Skeletal muscle tissue (tissue), 4 donors: ENCODE measurements around the gene MAB21L1. TPM values are rescaled to one million over a fixed set of nuclear protein-coding genes. Genes with fewer than 3 reads are reported as not detected.

Experiments
- H3K27ac ChIP-seq: one replicate; pipeline ENCODE4 v1.7.0; 2013; ENCODE audit warnings: mild to moderate bottlenecking, low read depth, low read length, inconsistent platforms
- H3K27me3 ChIP-seq, 3 donors: one replicate each; pipeline ENCODE4 v1.7.0; 2013; ENCODE audit warnings: low read length in 3 of 3; ENCODE audit not compliant: control insufficient read depth in 3 of 3, insufficient read depth in 3 of 3
- H3K36me3 ChIP-seq, 3 donors: one replicate each; pipeline ENCODE4 v1.7.0; 2013; ENCODE audit warnings: low read length in 3 of 3; ENCODE audit not compliant: control insufficient read depth in 3 of 3, insufficient read depth in 3 of 3
- H3K4me1 ChIP-seq, 3 donors: one replicate each; pipeline ENCODE4 v1.7.0; 2013; ENCODE audit warnings: low read length in 3 of 3, mild to moderate bottlenecking in 3 of 3; ENCODE audit not compliant: control insufficient read depth in 3 of 3, insufficient read depth in 3 of 3
- H3K4me3 ChIP-seq, 3 donors: one replicate each; pipeline ENCODE4 v1.7.0; 2013; ENCODE audit warnings: low read length in 3 of 3
- H3K9ac ChIP-seq, 3 donors: one replicate each; pipeline ENCODE4 v1.7.0; 2013; ENCODE audit warnings: low read length in 3 of 3, mild to moderate bottlenecking in 3 of 3, moderate library complexity in 2 of 3, low read depth in 1 of 3
- H3K9me3 ChIP-seq, 3 donors: one replicate each; pipeline ENCODE4 v1.7.0; 2013; ENCODE audit warnings: low read length in 3 of 3; ENCODE audit not compliant: control insufficient read depth in 3 of 3
- total RNA-seq: library from RNA; depleted of rRNA; stranded (reverse); fragments of >200 nt; gene quantifications from one replicate; pipeline ENCODE4 v1.2.3, GENCODE V29; 2014
- donor health status: Osteomylitis.

MAB21L1 gene
- total RNA-seq, 1 donor from 2014 or later, result 8.4 TPM

DNA sequence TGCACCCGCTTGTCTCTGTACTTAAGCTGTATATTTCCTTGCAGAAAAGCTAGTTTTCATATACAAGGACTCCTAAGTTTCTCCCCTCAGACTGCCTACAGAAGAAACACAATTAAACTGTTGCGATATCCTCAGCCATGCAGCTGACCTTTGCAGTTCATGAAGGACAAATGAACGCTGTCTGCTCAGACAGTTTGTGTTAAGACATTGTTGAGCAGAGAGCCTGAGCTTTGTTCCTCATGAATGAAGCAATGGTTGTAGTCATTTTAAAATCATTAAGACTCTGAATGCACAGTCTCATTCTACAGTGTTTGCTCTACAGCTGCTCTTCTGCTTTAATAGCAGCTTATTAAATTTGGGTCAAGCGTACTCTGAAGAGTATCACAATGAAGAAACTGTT lies 23.2 kb upstream of the MAB21L1 start:
- no peak overlapping the region for H3K27ac ChIP-seq
- no peak overlapping the region for H3K4me3 ChIP-seq
- no peaks in the 10 kb centered on the region for H3K4me1 ChIP-seq
- H3K9me3 ChIP-seq, result no peaks in the 10 kb centered on the region
- no peaks in the 10 kb centered on the region for H3K36me3 ChIP-seq
- H3K27me3 ChIP-seq, result no peaks in the 10 kb centered on the region
- H3K9ac ChIP-seq, result no peak overlapping the region

GRCh38 chr13:35499196-35499662 lies 22.7 kb upstream of the MAB21L1 start:
- Histone ChIP-seq H3K27me3 (no peaks in the 10 kb centered on the region), H3K4me1 (no peaks in the 10 kb centered on the region), H3K9ac (no peak overlapping the region), H3K9me3 (no peaks in the 10 kb centered on the region), H3K36me3 (no peaks in the 10 kb centered on the region), H3K27ac (no peak overlapping the region), H3K4me3 (no peak overlapping the region)

GRCh38 chr13:35498231-35498630 lies 21.7 kb upstream of the MAB21L1 start:
- Histone ChIP-seq H3K4me3 (no peak overlapping the region), H3K27ac (no peak overlapping the region), H3K36me3 (no peaks in the 10 kb centered on the region), H3K27me3 (no peaks in the 10 kb centered on the region), H3K9ac (no peak overlapping the region), H3K9me3 (no peaks in the 10 kb centered on the region), H3K4me1 (no peaks in the 10 kb centered on the region)

DNA sequence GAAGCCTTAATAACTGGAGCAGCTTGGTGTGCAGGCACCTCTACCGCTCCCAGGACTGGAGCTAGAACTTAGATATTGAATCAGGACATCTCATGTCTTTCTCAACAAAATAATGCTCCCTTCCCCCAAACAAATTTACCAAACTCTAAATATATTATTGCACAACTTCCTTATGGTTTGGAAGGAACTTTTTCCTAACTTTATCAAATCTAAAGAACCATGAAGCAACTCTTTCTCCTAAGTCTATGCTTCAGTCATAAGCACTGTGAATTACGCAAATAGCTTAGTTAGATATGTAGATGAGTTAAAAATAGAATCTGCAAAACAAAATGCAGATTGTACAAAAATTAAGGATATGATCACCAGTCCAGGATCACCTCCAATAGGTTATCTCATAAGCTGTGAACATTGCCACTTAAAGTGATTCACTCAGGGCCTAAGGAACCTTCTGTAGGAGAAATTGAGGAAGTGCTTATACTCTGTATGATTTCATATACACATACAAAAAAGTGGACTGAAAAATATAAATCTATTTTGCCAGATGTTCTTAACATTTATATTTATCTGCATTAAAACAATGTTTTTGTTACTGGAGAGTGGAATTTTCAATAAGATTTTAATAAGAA lies 20.4 kb upstream of the MAB21L1 start:
- Histone ChIP-seq H3K9me3 (no peaks in the 10 kb centered on the region), H3K36me3 (no peaks in the 10 kb centered on the region), H3K27me3 (no peaks in the 10 kb centered on the region), H3K4me1 (no peaks in the 10 kb centered on the region), H3K27ac (no peak overlapping the region), H3K9ac (no peak overlapping the region), H3K4me3 (no peak overlapping the region)

GRCh38 chr13:35496006-35496405 lies 19.5 kb upstream of the MAB21L1 start:
- Histone ChIP-seq H3K4me3 (no peak overlapping the region), H3K27ac (no peak overlapping the region), H3K36me3 (no peaks in the 10 kb centered on the region), H3K27me3 (no peaks in the 10 kb centered on the region), H3K9ac (no peak overlapping the region), H3K4me1 (no peaks in the 10 kb centered on the region), H3K9me3 (no peaks in the 10 kb centered on the region)

DNA sequence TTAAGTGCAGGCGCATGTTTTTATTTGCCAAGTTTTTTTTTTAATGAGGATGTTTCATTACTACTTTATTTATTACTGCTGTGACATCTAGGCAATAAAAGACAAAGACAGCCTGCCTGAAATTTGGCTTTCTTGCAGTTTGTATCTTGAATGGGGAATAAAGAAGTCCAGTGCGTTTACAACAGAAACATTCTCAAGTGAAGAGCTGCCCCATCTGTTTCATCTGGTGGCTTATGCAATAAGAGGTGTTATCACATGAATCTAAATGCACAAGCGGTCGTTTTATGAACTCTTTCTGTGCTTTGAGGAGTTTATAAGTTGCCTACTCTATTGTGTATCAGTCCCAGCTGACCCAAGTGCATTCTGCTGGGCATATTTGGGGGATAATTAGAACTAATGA lies 12.6 kb upstream of the MAB21L1 start:
- Histone ChIP-seq H3K4me1 (no peaks in the 10 kb centered on the region), H3K9me3 (no peaks in the 10 kb centered on the region), H3K27me3 (no peaks in the 10 kb centered on the region), H3K27ac (no peak overlapping the region), H3K9ac (no peak overlapping the region), H3K36me3 (no peaks in the 10 kb centered on the region), H3K4me3 (no peak overlapping the region)

GRCh38 chr13:35485424-35485823 lies 8.9 kb upstream of the MAB21L1 start:
- no peak overlapping the region for H3K9ac ChIP-seq

DNA sequence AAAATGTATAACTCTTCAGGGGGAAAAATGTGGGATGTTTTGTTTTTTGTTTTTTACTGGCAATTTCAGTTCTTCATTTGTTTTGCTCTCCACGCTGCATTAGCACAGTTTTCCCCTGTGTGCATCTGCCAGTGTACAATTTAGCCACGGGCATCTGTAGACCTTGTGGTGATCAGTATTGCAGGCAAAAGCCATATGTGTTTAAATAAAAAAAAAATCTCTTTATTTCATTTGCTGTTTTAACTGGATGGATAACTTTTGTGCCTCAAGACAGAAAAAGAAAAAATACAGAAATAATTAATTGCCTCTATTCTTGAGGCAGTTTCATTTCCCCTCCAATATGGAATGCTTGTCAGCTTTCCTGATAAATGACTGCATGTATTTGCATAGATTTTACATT lies 7.9 kb upstream of the MAB21L1 start:
- Histone ChIP-seq H3K4me3 (no peak overlapping the region), H3K27me3 (no peaks in the 10 kb centered on the region), H3K9ac (no peak overlapping the region), H3K27ac (no peak overlapping the region), H3K36me3 (no peaks in the 10 kb centered on the region), H3K4me1 (no peaks in the 10 kb centered on the region), H3K9me3 (no peaks in the 10 kb centered on the region)

More at GRCh38 chr13:35485424-35485823, 8.9 kb upstream of the MAB21L1 start:
- Histone ChIP-seq H3K9me3 (no peaks in the 10 kb centered on the region), H3K27ac (no peak overlapping the region), H3K4me3 (no peak overlapping the region), H3K27me3 (no peaks in the 10 kb centered on the region), H3K4me1 (no peaks in the 10 kb centered on the region), H3K36me3 (no peaks in the 10 kb centered on the region)

DNA sequence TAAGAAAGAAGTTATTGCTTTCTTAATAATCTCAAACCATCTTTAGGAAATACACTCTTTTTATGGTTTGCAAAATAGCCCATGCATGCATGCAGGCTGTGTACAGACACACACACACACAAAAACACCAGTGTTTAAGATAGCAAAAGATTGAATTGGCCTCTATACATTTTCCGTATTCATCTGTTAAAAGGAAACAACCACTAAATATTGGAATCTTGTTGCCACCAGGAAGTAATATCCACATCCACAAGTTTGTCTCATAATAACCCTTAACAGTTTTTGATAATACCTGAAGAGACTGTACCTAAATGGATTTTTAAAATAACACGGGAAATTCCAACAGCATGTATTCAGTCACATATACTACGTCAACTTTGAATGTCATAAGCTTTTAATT lies 7.3 kb upstream of the MAB21L1 start:
- H3K4me3 ChIP-seq, result no peak overlapping the region
- no peaks in the 10 kb centered on the region for H3K27me3 ChIP-seq
- H3K9ac ChIP-seq, result no peak overlapping the region
- no peak overlapping the region for H3K27ac ChIP-seq
- no peaks in the 10 kb centered on the region for H3K9me3 ChIP-seq
- no peaks in the 10 kb centered on the region for H3K4me1 ChIP-seq
- no peaks in the 10 kb centered on the region for H3K36me3 ChIP-seq

DNA sequence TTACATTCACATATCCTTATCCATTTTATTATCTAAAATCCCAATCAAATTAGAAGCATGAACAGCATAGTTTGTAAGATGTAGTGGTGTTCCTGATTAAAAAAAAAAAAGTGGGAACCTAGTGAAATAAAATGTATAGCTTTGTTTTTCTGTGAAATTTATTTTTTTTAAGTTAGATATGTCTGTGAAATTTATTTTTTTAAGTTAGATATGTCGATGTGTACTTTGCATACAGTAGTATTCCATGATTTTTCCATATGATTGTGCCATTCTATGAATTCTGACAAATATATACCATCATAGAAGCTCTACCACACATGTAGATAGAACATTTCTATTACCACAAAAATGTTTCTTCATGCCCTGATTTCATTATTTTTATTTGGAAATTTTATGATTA lies 6.0 kb upstream of the MAB21L1 start:
- H3K27ac ChIP-seq, result no peak overlapping the region
- no peak overlapping the region for H3K9ac ChIP-seq
- no peaks in the 10 kb centered on the region for H3K9me3 ChIP-seq
- H3K4me1 ChIP-seq, result no peaks in the 10 kb centered on the region
- H3K4me3 ChIP-seq, result no peak overlapping the region
- no peaks in the 10 kb centered on the region for H3K36me3 ChIP-seq
- H3K27me3 ChIP-seq, result no peaks in the 10 kb centered on the region
